Transverse colon (tissue), 4 donors: ENCODE results near the gene CNTRL. TPM values are rescaled to one million over a fixed set of nuclear protein-coding genes. Genes with fewer than 3 reads are reported as not detected.
"Not testable (repeated sequence)": the region's sequence is repeated elsewhere in the genome, so short reads cannot be mapped to it uniquely, and the experiment has no call there.

ENCODE experiments used
- DNase-seq: peaks from one replicate; pipeline ENCODE4 v3.0.0-alpha.2; 2019
- H3K27ac ChIP-seq, 4 donors: fragments of 200-600 bp; sonication (generic); 2 replicates each; pipeline ENCODE4 v1.5.1; 2016 to 2018; ENCODE audit warnings: inconsistent platforms in 4 of 4
- H3K27me3 ChIP-seq: fragments of 200-600 bp; sonication (generic); 2 replicates; pipeline ENCODE4 v1.5.1; 2017; ENCODE audit warnings: inconsistent platforms
- H3K36me3 ChIP-seq, 4 donors: fragments of 200-600 bp; sonication (generic); 2 replicates each; pipeline ENCODE4 v1.5.1; 2017 to 2019; ENCODE audit warnings: inconsistent platforms in 4 of 4
- H3K4me1 ChIP-seq, 4 donors: fragments of 200-600 bp; sonication (generic); 2 replicates each; pipeline ENCODE4 v1.5.1; 2017 to 2020; ENCODE audit warnings: inconsistent platforms in 4 of 4
- H3K4me3 ChIP-seq, 4 donors: fragments of 200-600 bp; sonication (generic); 1 replicate in 1 of 4; 2 replicates in 3 of 4; pipeline versions ENCODE4 v1.5.1 to v1.6.1; 2017 to 2019; ENCODE audit warnings: inconsistent platforms in 4 of 4
- H3K9me3 ChIP-seq, 2 donors: fragments of 200-600 bp; sonication (generic); 2 replicates each; pipeline ENCODE4 v1.5.1; 2017 to 2019; ENCODE audit warnings: inconsistent platforms in 2 of 2
- EP300 ChIP-seq: sonication (generic); formaldehyde crosslinking; IDR thresholded peaks from one replicate; pipeline ENCODE4 v1.6.1; 2017; ENCODE audit warnings: antibody characterized with exemption, low read depth
- POLR2A ChIP-seq: fragments of 450-650 bp; IDR thresholded peaks from one replicate; pipeline ENCODE4 v1.6.1; 2016; ENCODE audit warnings: antibody characterized with exemption, mild to moderate bottlenecking, moderate library complexity
- POLR2AphosphoS5 ChIP-seq, 3 donors: sonication (generic); formaldehyde crosslinking; IDR thresholded peaks; one replicate each; pipeline ENCODE4 v1.6.1; 2016; ENCODE audit warnings: antibody characterized with exemption in 3 of 3
- WGBS, 2 donors: methylation state at CpG; one replicate each; pipeline ENCODE4 v1.1.5; 2018; ENCODE audit warnings: low coverage in 1 of 2; 5-methylcytosine and 5-hydroxymethylcytosine counted together
- in situ Hi-C, 4 donors: fragments of 200-750 bp; cut with MboI; loops; one replicate each; pipeline versions ENCODE4 v1.15.0 to v1.15.1; 2017; ENCODE audit warnings: low sequenced_read_pairs in 3 of 4, low pct_ligation_motif_present in 1 of 4, low pct_unique_long_range_greater_than_20kb in 1 of 4
- intact Hi-C: fragments of 100-400 bp; cut with DNase I; formaldehyde crosslinking; loops from one replicate; pipeline ENCODE4 v1.15.1; 2023; ENCODE audit warnings: low total_unique reads
- total RNA-seq, 4 donors: library from RNA; depleted of rRNA; stranded (reverse); fragments of >200 nt; gene quantifications; one replicate each; pipeline ENCODE4 v1.1.0, GENCODE V29; 2016
- TF ChIP-seq, protein P1 (sequence below), 5 experiments: fragments of 200-600 bp in 3 of 5; fragments of 450-650 bp in 2 of 5; sonication (generic) in 3 of 5; IDR thresholded peaks; 1 replicate in 2 of 5; 2 replicates in 3 of 5; pipeline ENCODE4 v1.5.1; 2016 to 2017; ENCODE audit warnings: antibody characterized with exemption in 5 of 5, inconsistent platforms in 3 of 5, mild to moderate bottlenecking in 2 of 5, moderate library complexity in 1 of 5

Gene CNTRL
- total RNA-seq, 4 donors from 2014 or later = 6.0 to 21.3 (median 11.2) TPM

DNA sequence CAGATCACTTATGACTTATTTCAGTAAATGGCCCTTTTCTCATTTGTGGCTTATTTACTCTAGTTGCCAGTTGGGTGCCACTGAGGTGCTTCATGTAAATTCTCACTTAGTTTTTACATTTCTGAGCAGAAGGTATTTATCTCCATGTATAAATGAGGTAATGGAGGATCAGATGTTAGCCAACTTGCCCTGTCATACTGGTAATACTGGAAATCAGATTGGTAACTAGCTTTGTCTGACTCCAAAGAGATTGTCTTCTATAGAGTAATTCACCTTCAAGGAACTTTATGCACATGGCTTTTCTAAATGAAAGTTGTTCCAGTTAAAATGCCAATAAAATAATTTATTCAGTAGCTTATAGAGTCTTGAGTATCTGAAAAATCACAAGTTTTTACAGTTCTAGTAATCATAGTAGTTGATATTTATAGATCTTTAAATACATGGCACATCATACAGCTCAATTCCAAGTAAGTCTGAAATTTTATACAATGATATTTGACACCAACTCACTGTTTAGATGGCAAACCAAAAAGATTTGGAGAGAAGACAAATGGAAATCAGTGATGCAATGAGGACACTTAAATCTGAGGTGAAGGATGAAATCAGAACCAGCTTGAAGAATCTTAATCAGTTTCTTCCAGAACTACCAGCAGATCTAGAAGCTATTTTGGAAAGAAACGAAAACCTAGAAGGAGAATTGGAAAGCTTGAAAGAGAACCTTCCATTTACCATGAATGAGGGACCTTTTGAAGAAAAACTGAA is 98.2 kb downstream of the CNTRL start:
- Histone ChIP-seq H3K27me3 (no peaks in the 10 kb centered on the region), H3K36me3 (peaks cover 0 to 22% (median 8%) of the 10 kb centered on the region in 4 donors), H3K9me3 (no peaks in the 10 kb centered on the region), H3K27ac (no peak overlapping the region), H3K4me1 (no peaks in the 10 kb centered on the region), H3K4me3 (no peak overlapping the region)
- TF ChIP-seq POLR2A (no peak), POLR2AphosphoS5 (IDR thresholded peaks at IDR 0.05) (no peak), EP300 (no peak)
- TF ChIP-seq, protein P1, sequence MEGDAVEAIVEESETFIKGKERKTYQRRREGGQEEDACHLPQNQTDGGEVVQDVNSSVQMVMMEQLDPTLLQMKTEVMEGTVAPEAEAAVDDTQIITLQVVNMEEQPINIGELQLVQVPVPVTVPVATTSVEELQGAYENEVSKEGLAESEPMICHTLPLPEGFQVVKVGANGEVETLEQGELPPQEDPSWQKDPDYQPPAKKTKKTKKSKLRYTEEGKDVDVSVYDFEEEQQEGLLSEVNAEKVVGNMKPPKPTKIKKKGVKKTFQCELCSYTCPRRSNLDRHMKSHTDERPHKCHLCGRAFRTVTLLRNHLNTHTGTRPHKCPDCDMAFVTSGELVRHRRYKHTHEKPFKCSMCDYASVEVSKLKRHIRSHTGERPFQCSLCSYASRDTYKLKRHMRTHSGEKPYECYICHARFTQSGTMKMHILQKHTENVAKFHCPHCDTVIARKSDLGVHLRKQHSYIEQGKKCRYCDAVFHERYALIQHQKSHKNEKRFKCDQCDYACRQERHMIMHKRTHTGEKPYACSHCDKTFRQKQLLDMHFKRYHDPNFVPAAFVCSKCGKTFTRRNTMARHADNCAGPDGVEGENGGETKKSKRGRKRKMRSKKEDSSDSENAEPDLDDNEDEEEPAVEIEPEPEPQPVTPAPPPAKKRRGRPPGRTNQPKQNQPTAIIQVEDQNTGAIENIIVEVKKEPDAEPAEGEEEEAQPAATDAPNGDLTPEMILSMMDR (IDR thresholded peaks at IDR 0.05) = no peak
- intact Hi-C loops (no loop called here), in situ Hi-C loops (no loop called here)
- 92 to 100% methylated on average over 1 of the region's 1 CpG for WGBS, 2 donors
- DNase-seq = no peak

DNA sequence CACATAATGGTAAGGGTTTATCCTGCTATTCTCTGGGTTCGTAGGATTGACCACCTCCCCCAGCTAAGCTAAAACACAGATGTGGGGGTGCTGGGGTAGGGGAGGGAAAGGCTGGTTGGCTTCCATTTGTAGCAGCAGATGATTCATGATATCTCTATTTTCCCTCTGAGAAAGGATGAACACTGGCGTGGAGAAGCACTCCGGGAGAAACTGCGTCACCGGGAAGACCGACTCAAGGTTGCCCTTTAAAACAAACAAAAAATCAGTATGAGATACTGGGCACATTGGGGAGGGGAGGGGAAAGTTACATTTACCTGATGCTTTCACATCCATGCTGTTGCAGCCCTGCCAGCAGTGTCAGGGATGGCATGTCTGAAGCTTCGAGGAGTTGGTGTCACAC is 98.7 kb downstream of the CNTRL start:
- Histone ChIP-seq H3K27ac (no peak overlapping the region), H3K9me3 (no peaks in the 10 kb centered on the region), H3K4me3 (no peak overlapping the region), H3K4me1 (no peaks in the 10 kb centered on the region), H3K36me3 (peaks cover 0 to 24% (median 5%) of the 10 kb centered on the region in 4 donors), H3K27me3 (no peaks in the 10 kb centered on the region)
- WGBS, 2 donors = 95% methylated on average over 7 of the region's 7 CpGs; no CpG with 5 or more reads in 1 of the 2 donors
- in situ Hi-C loops (no loop called here), intact Hi-C loops (no loop called here)
- TF ChIP-seq, protein P1 (IDR thresholded peaks at IDR 0.05) = no peak
- no peak for TF ChIP-seq POLR2A
- TF ChIP-seq POLR2AphosphoS5 (IDR thresholded peaks at IDR 0.05) = no peak
- TF ChIP-seq EP300 = no peak
- DNase-seq = no peak

DNA sequence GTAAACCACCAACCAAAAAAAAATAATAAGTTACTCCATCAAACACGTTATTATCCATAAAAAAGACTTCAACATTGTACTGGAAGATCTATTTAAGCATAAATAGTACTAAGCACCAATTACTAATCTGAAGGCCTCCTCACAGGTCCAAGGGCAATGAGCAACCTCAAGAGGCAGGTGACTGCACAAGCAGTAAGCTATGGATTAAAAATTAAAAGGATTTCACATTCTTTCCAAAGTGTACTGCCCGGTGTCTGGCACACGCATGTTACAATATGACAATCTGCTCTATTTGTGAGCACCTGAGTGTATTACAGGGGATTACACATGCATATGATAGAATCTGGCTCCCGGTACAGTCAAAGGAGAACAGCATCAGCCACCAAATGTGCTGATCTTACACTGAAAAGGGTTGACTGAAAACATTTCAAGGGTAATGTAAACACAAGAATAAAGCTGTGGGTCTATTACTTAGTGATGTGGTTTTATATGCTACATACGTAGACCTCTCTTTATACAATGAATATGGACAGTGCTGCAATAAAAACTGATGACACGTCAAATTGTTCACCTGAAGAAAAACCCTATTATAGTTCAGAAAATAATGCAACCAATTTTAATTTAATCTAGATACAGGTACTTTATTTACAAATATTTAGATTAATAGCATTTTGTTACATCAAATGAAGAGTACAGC is 104.1 kb downstream of the CNTRL start:
- intact Hi-C loops (no loop called here), in situ Hi-C loops (no loop called here)
- H3K27ac ChIP-seq = no peak overlapping the region
- TF ChIP-seq, protein P1 (IDR thresholded peaks at IDR 0.05) = no peak
- TF ChIP-seq POLR2A = no peak
- H3K27me3 ChIP-seq = no peaks in the 10 kb centered on the region
- no peaks in the 10 kb centered on the region for H3K9me3 ChIP-seq
- H3K36me3 ChIP-seq = peaks cover 0 to 26% (median 3%) of the 10 kb centered on the region in 4 donors
- no peak overlapping the region for H3K4me3 ChIP-seq
- WGBS, 2 donors = 59 to 72% methylated on average over 4 to 6 of the region's 6 CpGs
- no peak for DNase-seq
- H3K4me1 ChIP-seq = peaks cover 0 to 24% (median 7%) of the 10 kb centered on the region in 4 donors

DNA sequence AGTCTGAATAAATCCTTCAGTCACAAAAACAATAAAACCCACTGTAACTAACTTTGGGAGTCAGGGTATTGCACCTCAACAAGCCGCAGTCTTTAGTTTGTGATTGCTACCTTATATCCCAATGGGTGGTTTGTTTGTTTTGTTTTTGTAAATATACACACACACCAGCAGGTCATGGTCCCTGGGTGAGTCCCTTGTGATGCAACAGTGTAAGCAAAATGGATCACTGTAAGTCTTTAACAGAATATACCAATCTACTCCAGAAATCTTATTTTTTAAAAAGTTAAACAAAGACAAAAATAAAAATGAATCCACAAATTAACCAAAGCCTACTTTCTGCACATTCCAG is 104.6 kb downstream of the CNTRL start:
- H3K27me3 ChIP-seq, H3K9me3 ChIP-seq, H3K27ac ChIP-seq, intact Hi-C loops, H3K4me3 ChIP-seq, in situ Hi-C loops, DNase-seq: not testable (repeated sequence)
- 29 to 52% methylated on average over 1 of the region's 1 CpG for WGBS, 2 donors
- Histone ChIP-seq H3K4me1 (peaks cover 0 to 27% (median 7%) of the 10 kb centered on the region in 4 donors), H3K36me3 (peaks cover 0 to 26% (median 3%) of the 10 kb centered on the region in 4 donors)
